ENCODE results near the gene ALDH9A1. TPM values are rescaled to one million over a fixed set of nuclear protein-coding genes. Genes with fewer than 3 reads are reported as not detected.

Gene ALDH9A1
- total RNA-seq, 1 donor from 2014 or later: 58.0 TPM

GRCh38 chr1:165674599-165674998 lies 23.8 kb downstream of the ALDH9A1 start:
- Histone ChIP-seq H3K27me3 (no peaks in the 10 kb centered on the region), H3K4me1 (no peaks in the 10 kb centered on the region), H3K36me3 (peaks cover 12 to 49% of the 10 kb centered on the region in 2 donors), H3K27ac (no peak overlapping the region), H3K4me3 (no peak overlapping the region), H3K9me3 (no peaks in the 10 kb centered on the region)
- intact Hi-C loops (cut with DNase I): no loop called here
- DNase-seq (ENCODE audit: low spot score in 2 of 2): no peak
- no peak for TF ChIP-seq CTCF (IDR thresholded peaks at IDR 0.05)

- H3K27me3 ChIP-seq: no peaks in the 10 kb centered on the region
- no peak for DNase-seq (ENCODE audit: low spot score in 2 of 2)
- H3K4me1 ChIP-seq: no peaks in the 10 kb centered on the region
- H3K36me3 ChIP-seq: peaks cover 31 to 48% of the 10 kb centered on the region in 2 donors
- no peaks in the 10 kb centered on the region for H3K9me3 ChIP-seq
- no peak overlapping the region for H3K4me3 ChIP-seq
- intact Hi-C loops (cut with DNase I): no loop called here
- TF ChIP-seq CTCF (IDR thresholded peaks at IDR 0.05): no peak
- no peak overlapping the region for H3K27ac ChIP-seq
These were observed 26.8 kb downstream of the ALDH9A1 start for GRCh38 chr1:165671526-165671925.

- Histone ChIP-seq H3K27me3 (no peaks in the 10 kb centered on the region), H3K27ac (no peak overlapping the region), H3K36me3 (peaks cover 46 to 69% of the 10 kb centered on the region in 2 donors), H3K4me1 (no peaks in the 10 kb centered on the region), H3K9me3 (no peaks in the 10 kb centered on the region), H3K4me3 (no peak overlapping the region)
- no peak for TF ChIP-seq CTCF (IDR thresholded peaks at IDR 0.05)
- intact Hi-C loops (cut with DNase I): no loop called here
- no peak for DNase-seq (ENCODE audit: low spot score in 2 of 2)
These were observed 30.2 kb downstream of the ALDH9A1 start for GRCh38 chr1:165668184-165668583.

- intact Hi-C loops (cut with DNase I): no loop called here
- no peak for DNase-seq (ENCODE audit: low spot score in 2 of 2)
- no peaks in the 10 kb centered on the region for H3K27me3 ChIP-seq
- H3K27ac ChIP-seq: no peak overlapping the region
- no peak overlapping the region for H3K4me3 ChIP-seq
- H3K4me1 ChIP-seq: no peaks in the 10 kb centered on the region
- TF ChIP-seq CTCF (IDR thresholded peaks at IDR 0.05): no peak
- no peaks in the 10 kb centered on the region for H3K9me3 ChIP-seq
- peaks cover 53 to 71% of the 10 kb centered on the region in 2 donors for H3K36me3 ChIP-seq
These were observed 32.1 kb downstream of the ALDH9A1 start for GRCh38 chr1:165666152-165666825.

GRCh38 chr1:165662186-165662585 lies 36.2 kb downstream of the ALDH9A1 start:
- Histone ChIP-seq H3K4me1 (no peaks in the 10 kb centered on the region), H3K9me3 (no peaks in the 10 kb centered on the region), H3K27ac (no peak overlapping the region), H3K27me3 (no peaks in the 10 kb centered on the region), H3K4me3 (no peak overlapping the region), H3K36me3 (peaks cover 40 to 56% of the 10 kb centered on the region in 2 donors)
- TF ChIP-seq CTCF (IDR thresholded peaks at IDR 0.05): no peak
- DNase-seq (ENCODE audit: low spot score in 2 of 2): no peak
- intact Hi-C loops (cut with DNase I): no loop called here

Data from ascending aorta (tissue), 2 donors.